HepG2 (cell line): Measurements from ENCODE around the gene FBXW8. TPM values are rescaled to one million over a fixed set of nuclear protein-coding genes. Genes with fewer than 3 reads are reported as not detected.

Experiments
- FLYWCH1 ChIP-seq: sonication (generic); formaldehyde crosslinking; IDR thresholded peaks from 2 replicates; pipeline ENCODE4 v1.8.1; 2023; ENCODE audit warnings: mild to moderate bottlenecking, missing genetic modification reagents
- GPN1 ChIP-seq: sonication (generic); formaldehyde crosslinking; IDR thresholded peaks from 2 replicates; pipeline ENCODE4 v1.5.1; 2020; ENCODE audit warnings: missing genetic modification reagents, borderline replicate concordance
- MYNN ChIP-seq: sonication (generic); formaldehyde crosslinking; IDR thresholded peaks from 2 replicates; pipeline ENCODE4 v1.4.0; 2020; ENCODE audit warnings: mild to moderate bottlenecking, low read depth, missing genetic modification reagents
- PAXIP1 ChIP-seq: sonication (generic); formaldehyde crosslinking; conservative IDR thresholded peaks from 2 replicates; pipeline ENCODE4 v1.4.0; 2020; ENCODE audit warnings: mild to moderate bottlenecking, missing genetic modification reagents, moderate library complexity
- SCMH1 ChIP-seq: sonication (generic); formaldehyde crosslinking; IDR thresholded peaks from 2 replicates; pipeline ENCODE4 v1.9.0; 2021; ENCODE audit warnings: missing genetic modification reagents, mild to moderate bottlenecking, borderline replicate concordance
- ZNF318 ChIP-seq: sonication (generic); formaldehyde crosslinking; IDR thresholded peaks from 2 replicates; pipeline ENCODE4 v1.4.0; 2020; ENCODE audit warnings: mild to moderate bottlenecking, missing genetic modification reagents
- ZNF510 ChIP-seq: sonication (generic); formaldehyde crosslinking; IDR thresholded peaks from 2 replicates; pipeline ENCODE4 v1.4.0; 2020; ENCODE audit warnings: low read depth, mild to moderate bottlenecking, missing genetic modification reagents
- ZNF550 ChIP-seq: sonication (generic); formaldehyde crosslinking; IDR thresholded peaks from 2 replicates; pipeline ENCODE4 v1.4.0; 2020; ENCODE audit warnings: mild to moderate bottlenecking, missing genetic modification reagents, borderline replicate concordance
- ZNF710 ChIP-seq: sonication (generic); formaldehyde crosslinking; IDR thresholded peaks from 2 replicates; pipeline ENCODE4 v1.5.0; 2020; ENCODE audit warnings: mild to moderate bottlenecking, missing genetic modification reagents, borderline replicate concordance
- ZNF839 ChIP-seq: sonication (generic); formaldehyde crosslinking; IDR thresholded peaks from 2 replicates; pipeline ENCODE4 v1.4.0; 2020; ENCODE audit warnings: missing genetic modification reagents, mild to moderate bottlenecking, borderline replicate concordance
- polyA plus RNA-seq, 8 experiments: library from polyadenylated mRNA; depleted of rRNA in 3 of 8; stranded (reverse) in 7 of 8; unstranded in 1 of 8; fragments of >200 nt; fragmentation: Illumina TruSeq in 4 of 8; extraction: Trizol in 4 of 8; gene quantifications; 2 replicates each; pipeline versions ENCODE4 v1.2.1 to v1.2.3, GENCODE V29; 2011 to 2016; ENCODE audit warnings: low read depth in 4 of 8, missing spikeins in 1 of 8, mixed read lengths in 1 of 8; ENCODE audit not compliant: insufficient read depth in 1 of 8
- total RNA-seq, 5 experiments: library from RNA; depleted of rRNA; stranded (reverse); fragments of >200 nt; fragmentation: Illumina TruSeq; extraction: Trizol; gene quantifications; 2 replicates each; pipeline ENCODE4 v1.2.3, GENCODE V29; 2016; ENCODE audit warnings: low read depth in 1 of 5

FBXW8 gene
- total and polyA plus RNA-seq, 2 of the 13 experiments (the other 11 are each of a cell fraction or from before 2014, with no cell fraction given) = 5.1 to 5.9 TPM

GRCh38 chr12:116910645-116911451 is at the start of gene FBXW8 (continued):
- TF ChIP-seq PAXIP1 (CRISPR knock-in tag) (peak; percentile 54), ZNF839 (CRISPR knock-in tag) (0 out of 2 replicates have a peak, but pooled peaks have one; percentile 44), FLYWCH1 (CRISPR knock-in tag) (no peak), ZNF318 (peak; percentile 81; the same call in 1 of the 2 replicates), ZNF510 (CRISPR knock-in tag) (0 out of 2 replicates have a peak, but pooled peaks have one; percentile 37), MYNN (CRISPR knock-in tag) (no peak), SCMH1 (CRISPR knock-in tag) (no peak), ZNF550 (CRISPR knock-in tag) (no peak), GPN1 (CRISPR knock-in tag) (no peak), ZNF710 (CRISPR knock-in tag) (no peak; the same call in 1 of the 2 replicates)
